HG03196 (cell line): ENCODE measurements around the gene MRPL45.

ENCODE experiments used
- ATAC-seq: cut with Tn5 transposase; IDR thresholded peaks from one replicate; pipeline ENCODE4 v1.9.1; 2021; ENCODE audit not compliant: unreplicated experiment

MRPL45 gene

DNA sequence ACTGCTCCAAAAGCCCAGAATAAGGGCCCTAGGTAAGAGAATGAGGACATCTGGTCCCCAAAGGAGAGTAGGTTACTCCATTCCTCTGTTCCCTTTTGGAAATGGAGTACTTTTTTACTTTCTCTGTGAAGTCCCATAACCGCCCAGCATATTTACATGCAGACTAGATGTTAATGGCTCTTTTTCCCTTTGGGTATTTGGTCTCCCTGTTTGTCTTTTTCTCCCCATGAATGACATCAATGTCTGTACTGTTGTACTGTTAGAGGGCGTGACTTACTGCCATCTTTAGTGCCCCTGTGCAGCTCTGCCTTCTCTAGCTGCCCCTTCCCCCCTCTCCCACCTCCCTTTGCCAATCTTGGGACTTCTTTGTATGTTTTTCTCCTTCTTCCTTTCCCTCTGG is 27.8 kb downstream of the MRPL45 start:
- no peak for ATAC-seq

DNA sequence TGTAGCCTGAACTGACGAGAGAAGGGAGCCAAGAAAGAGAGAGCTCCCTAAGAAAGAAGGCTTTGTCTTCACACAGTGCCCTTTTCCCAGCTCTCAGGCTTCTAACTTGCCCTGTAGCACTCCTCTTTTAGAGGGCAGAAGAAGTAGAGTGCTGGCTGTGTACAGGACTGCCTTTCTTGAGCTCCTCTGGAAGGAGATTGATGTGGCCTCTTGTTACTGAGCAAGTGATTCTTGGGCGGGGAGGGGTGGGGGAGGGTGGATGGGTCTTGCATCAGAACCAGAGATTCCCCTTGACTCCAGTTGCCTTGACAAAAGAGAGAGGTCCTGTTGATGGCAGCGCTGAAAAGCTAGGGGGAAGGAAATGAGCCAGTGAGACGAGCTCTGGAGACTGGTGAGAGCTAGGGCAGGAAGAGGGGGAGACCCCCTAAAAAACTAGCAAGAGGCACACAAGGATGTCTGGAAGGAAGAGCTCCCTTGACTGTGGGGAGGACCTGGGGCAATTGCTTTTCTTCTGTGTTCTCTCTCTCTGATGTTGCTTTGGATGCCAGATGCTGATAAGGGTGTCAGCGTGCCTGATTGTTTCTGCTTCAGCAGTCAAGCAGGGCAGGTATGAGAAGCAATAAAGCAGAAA is 28.4 kb downstream of the MRPL45 start:
- no peak for ATAC-seq

DNA sequence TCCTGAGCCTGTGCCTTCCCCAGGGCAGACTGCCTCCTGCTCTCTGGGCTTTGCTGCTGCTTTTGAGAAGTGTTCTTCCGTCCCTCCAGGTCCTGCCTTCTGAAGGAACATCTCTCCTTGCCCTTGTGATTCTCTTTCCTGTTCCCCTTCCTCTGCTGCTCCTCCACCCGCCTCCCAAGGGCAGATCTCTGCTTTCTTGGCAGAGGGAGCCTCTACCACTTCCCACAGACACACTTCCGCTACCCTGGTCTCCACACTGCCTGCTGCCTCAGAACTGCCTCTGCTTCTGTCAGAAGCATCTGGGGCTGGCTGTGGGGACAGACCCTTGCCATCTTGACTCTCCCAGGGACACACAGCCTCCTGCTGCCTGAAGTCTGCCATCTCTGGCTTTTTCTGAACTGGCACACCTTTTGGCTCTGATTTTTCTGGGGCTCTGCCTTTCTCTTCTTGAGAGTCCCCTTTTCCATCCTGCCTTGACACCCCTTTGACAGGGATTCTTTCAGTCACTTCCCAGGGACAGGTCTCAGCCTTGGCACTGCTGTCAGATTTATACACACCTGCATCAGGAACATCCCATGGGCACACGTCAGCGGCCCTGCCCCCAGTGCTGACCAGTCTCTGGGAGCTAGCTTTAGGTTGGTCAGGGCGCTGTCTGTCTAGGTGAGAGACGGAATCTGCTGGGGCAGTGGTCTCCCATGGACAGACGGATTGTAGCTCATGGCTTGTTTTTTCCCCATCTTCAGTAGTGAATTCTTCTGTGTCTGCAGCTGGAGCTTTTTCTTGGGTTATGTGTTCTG is 30.2 kb downstream of the MRPL45 start:
- ATAC-seq: no peak

- no peak for ATAC-seq
Observed at GRCh38 chr17:38327936-38328335, 31.0 kb downstream of the MRPL45 start.

DNA sequence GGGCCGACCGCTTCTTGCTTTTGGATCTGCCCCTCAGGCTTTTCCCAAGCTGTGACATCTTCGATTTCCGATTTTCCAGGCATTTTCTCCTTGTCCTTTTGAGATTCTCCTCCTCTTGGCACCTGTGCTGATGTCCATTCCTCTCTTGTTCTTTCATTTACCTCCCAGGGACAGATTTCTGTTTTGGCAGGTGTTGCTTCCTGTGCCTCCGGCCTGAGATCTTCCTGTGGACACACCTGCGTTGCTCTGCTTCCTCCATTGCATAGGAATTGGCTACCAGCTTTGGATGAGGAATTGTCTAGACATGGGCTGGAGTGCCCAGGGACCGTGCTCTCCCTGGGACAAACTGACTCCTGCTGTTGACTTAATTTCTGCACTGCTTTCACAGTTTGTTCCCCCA is 31.7 kb downstream of the MRPL45 start:
- no peak for ATAC-seq

DNA sequence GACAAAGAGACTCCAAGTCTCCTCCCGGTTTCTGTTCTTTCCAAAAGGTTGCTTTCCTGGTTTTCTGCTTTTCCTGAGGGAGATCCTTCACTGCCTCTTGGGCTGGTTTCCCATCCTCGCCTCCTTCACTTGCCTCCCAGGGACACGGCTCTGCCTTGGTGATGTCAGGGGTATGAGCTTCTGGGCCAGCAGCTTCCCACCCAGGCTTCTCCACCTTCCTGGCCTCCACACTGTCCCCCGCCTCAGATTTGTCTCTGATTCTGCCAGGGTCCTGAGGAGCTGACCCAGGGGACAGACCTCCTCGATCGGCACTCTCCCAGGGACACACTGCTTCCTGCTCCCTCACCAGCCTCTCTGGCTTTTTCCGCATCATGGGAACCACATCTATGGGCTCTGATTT is 32.3 kb downstream of the MRPL45 start:
- ATAC-seq: no peak

DNA sequence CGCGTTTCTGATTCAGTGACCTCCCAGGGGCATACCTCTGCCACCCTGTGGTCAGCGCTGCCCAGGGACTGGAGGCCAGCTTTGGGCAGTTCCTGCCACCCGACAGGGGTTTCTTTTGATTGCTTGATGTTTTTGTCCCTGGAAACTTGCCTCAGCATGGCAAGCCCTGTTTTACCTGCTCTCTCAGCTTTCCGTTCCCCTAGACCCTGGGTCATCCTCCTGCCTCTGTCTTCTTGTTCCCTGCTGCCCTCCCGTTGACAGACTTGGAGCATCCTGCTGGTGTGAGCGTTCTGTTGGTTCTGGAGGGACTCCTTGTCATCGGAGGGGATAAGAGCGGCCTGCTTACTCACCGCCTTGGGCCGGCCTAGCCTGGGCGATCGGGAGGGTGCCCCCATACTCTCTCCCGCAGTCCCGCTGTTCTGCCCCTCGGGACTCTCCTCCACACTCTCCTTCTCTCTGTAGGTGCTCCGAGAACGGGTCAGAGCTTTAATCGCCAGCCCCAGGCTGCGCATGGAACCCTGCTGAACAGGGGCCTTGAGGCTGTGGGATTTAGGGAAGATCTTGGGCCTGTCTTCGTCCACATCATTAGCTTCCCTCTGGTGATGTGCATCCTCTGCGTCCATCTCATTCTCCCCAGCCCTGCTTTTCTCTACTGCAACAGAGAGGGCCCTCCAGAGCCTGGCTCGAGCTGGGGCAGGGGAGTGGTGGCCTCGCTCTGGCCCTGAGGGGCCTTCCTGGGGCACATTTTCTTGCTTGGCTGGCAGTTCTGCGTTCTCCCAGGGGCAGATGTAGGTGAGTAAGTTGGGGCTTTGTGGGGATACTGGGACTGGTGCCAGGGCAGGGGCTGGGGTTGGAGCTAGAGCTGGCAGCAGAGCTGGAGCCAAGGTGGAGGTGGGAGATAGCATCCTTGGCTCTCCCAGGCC is 33.1 kb downstream of the MRPL45 start:
- ATAC-seq: no peak

DNA sequence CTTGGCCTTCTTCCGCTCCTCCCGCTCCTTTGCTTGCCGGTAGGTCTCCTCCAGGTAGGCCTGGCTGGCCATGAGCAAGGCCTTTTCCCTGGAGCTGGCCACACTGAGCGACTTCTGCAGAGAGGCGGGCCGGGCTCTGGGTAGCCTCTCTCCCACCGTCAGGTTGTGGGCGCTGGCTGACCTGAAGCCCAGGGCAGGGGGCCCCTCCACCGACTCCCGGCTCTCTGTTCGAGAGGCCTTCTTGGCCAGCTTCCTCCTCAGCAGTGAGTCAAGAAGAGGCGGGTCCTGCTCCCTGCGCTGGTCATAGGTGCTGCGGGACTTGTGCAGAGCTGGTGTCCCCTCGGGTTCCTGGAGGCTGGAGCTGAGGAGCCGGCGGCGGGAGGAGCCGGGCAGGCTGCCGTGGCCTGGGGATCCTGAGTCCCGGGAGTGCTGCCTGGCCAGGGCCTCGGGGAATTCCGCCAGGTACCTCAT is 34.0 kb downstream of the MRPL45 start:
- no peak for ATAC-seq

- ATAC-seq: no peak
Observed at GRCh38 chr17:38332735-38333134, 35.8 kb downstream of the MRPL45 start.

- no peak for ATAC-seq
Observed at GRCh38 chr17:38333635-38334295, 36.8 kb downstream of the MRPL45 start.

DNA sequence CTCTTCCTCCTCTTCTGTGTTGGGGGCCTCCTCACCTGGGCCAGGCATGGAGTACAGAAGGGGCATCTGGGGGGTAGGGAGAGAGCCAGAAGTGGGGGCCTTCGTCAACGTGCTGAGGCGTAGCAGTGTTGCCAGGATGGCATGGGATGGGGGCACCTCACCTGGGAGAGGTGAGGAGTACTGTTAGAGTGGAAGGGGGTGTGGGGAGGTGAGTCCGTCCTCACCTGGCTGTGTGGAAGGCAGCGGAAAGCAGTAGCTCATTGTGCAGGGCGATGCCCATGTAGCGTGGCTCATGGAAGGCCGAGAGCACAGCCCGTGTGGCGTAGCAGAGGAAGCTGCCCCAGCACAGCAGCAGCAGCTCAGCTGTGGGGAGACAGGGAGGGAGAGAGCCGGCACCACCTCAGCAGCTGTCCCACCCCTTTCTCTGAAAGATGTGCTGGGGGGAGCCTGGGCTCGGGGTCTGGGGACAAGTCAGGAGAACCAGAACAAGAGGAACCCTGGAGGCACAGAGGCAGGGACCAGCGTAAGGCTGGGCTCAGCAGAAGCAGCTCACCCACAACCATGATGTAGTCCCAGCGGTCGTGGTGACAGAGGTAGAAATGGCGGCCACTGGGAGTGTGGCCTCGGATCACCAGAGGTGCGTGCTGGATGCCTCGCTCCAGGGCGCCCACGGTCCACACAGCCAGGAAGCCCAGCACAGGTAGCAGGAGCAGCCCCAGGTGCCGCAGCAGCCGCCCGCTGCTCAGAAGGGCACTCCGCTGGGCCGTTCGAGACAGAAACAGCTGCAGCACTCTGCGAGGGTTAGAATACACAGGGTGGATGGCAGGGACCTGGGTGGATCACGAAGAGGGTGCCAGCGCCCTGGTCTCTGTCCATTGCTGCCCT is 37.8 kb downstream of the MRPL45 start:
- ATAC-seq: no peak

DNA sequence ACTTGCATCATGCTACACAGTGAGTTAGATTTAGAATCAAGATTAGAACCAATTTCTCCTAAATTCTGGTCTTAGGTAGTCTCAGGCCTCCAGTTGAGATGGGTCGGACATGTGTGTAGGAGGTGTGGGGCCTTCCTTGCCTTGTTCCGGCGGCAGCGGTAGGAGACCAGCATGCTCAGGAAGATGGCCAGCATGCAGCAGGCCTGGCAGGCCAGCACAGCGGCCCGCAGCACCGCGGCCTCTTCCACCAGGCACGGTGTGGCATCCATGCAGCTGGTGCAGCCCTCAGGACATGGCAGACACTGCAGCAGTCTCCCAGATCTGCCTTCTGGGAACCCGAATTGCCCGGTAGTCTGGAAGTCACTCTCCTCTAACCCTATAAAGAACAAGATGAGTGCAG is 39.9 kb downstream of the MRPL45 start:
- no peak for ATAC-seq

DNA sequence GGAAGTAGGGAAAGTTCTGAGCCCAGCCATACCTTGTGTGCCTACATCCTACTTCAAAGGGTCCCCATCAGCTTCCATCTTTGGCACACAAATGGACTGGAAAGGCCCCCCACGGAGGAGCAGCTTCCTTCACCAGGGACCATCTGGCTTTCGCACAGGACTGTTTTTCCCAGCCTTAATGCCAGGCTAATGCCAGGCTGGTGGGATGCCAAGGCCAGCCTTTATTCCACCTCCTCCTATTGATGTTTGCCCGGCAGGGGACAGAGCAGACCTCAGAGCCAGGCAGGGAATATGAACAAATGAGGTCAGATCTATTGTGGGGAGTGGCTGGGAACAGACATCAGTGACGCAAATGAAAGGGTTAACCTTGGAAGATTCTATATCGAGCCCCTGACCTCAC is 41.1 kb downstream of the MRPL45 start:
- no peak for ATAC-seq

- ATAC-seq: no peak
Observed at GRCh38 chr17:38338535-38338934, 41.6 kb downstream of the MRPL45 start.

DNA sequence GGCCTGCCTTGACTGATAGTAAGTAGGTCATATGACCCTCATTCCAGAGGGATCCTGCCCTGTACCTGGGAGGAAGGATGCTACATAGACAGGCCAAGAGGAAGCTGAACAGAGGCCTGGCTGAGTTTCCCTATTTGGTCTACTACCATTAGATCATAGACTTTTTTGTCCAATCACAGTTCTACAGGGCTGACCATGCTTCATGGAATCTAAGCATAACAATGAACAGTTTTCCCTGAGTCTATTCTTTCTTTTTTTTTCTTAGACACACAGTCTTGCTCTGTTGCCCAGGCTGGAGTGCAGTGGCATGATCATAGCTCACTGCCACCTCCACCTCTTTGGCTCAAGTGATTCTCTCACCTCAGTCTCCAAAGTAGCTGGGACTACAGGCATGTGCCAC is 42.9 kb downstream of the MRPL45 start:
- no peak for ATAC-seq

GRCh38 chr17:38341035-38341721 is 44.2 kb downstream of the MRPL45 start:
- no peak for ATAC-seq

GRCh38 chr17:38342886-38343607 is 46.1 kb downstream of the MRPL45 start:
- ATAC-seq: no peak

- no peak for ATAC-seq
Observed at GRCh38 chr17:38343608-38344419, 46.8 kb downstream of the MRPL45 start, which contains the start of gene GPR179. Gene GPR179, minus strand, starts transcription at chr17:38343956. Its CDS starts 167 bp downstream, at chr17:38343789.
